Stimulated activated CD4-positive, alpha-beta T cell treated with anti-CD3 and anti-CD28 coated beads, TNF-alpha, amount 100 ng/mL, for 1 hour (primary cell): ENCODE data around the gene OR5J2.
"Not testable (repeated sequence)": the region's sequence is repeated elsewhere in the genome, so short reads cannot be mapped to it uniquely, and the experiment has no call there.

Experiments used
- DNase-seq, 3 donors: peaks; one replicate each; pipeline ENCODE4 v3.0.0-alpha.2; 2020; ENCODE audit warnings: low read depth in 3 of 3, low spot score in 1 of 3

Gene OR5J2

DNA sequence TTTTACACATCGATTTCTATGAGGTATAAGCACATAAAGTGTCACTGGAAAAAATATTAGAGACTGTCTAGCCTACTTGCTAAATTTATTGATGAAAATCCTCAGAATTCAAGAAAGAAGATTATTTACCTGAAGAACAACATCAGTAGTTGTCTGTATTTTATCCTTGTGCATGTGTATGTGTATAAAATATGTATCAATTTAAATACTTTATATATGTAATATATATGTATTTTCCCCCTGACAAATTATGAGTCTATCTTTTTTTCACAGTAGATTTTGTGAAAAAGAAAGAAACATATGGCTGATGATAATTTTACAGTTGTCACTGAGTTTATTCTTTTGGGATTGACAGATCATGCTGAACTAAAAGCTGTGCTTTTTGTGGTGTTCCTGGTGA, at the start of gene OR5J2:
TSS of gene OR5J2 (plus strand) at position 301 of the 400 bp plus-strand sequence. CDS start at position 301, 0 bp downstream.
- no peak for DNase-seq

- DNase-seq: no peak
Measured at GRCh38 chr11:56140151-56140661, 36.2 kb upstream of the OR5J2 start, which contains the start of gene OR8J3. OR8J3 (minus strand) TSS chr11:56140201; CDS start chr11:56137718, 2,483 bp downstream.

GRCh38 chr11:56143681-56144080, 32.7 kb upstream of the OR5J2 start:
- DNase-seq: not testable (repeated sequence)

DNA sequence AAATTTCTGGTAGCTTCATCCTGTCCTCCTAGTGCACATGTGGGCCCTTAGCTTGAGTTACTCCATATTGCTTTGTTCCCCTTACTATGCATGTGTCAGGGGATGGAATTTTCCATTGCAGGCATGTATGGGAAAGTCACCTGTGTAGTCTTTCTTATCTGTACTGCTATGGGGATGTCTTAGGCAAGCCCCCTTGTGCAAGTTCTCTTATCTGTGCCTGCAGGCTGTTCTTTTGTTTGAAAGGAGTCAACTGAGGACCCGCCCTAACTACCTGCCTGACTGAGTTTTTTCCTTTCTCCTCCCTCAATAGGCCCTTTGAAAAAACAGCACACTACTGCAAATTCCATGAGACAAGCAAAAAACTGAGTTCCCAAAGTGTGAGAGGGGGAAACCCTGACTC, 25.0 kb upstream of the OR5J2 start:
- DNase-seq: no peak

GRCh38 chr11:56152333-56152732, 24.1 kb upstream of the OR5J2 start:
- DNase-seq: no peak

- no peak for DNase-seq
Measured at GRCh38 chr11:56160217-56160616, 16.2 kb upstream of the OR5J2 start, which contains the start of gene OR8K5. OR8K5 (minus strand) TSS chr11:56160317; CDS start chr11:56160317, 0 bp downstream.

- no peak for DNase-seq
Measured at GRCh38 chr11:56163804-56164203, 12.6 kb upstream of the OR5J2 start.

DNA sequence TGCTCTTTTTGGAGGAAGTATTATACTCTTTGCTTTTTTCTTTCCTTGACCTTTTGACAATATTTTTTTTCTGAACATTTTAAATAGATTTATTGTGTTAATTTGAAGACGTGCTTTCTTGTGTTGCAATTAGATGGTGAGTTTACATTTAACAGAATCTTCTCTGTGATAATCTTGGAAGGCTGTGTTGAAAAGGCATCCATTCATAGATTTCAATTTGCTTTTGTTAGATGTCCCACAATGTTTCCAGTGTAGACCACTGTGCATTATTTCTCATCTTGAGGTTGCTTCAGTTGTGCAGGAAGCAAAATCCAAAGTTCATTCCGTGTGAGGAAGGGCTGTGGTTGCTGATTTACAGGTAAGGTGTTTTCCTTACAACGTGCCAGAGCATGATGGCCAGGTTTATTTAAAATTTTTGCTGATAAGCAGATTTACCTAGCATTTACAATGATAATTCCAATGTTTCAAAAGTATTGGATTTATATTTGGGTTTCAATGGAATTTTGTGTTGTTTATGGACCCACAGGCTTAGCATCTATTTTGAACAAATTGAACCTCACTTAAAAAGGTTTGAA, 4.1 kb upstream of the OR5J2 start:
- no peak for DNase-seq

DNA sequence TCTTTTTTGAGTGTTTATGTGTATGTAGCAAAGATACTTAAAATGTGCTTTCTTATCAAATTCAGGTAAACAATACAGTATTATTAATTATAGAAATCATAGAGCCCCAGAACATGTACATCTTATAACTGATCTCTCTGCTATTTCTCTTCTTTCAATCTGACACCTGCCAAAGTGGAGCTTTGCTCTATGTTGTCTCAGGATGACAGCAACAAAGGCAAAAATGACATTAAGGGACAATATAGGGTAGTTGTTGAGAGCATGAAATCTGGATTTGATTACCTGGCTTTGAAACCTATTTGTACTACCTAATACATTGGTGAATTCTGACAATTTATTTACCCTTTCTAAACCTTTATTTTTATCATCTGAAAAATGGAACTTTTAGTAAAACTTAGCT, 7.0 kb downstream of the OR5J2 start:
- no peak for DNase-seq

DNA sequence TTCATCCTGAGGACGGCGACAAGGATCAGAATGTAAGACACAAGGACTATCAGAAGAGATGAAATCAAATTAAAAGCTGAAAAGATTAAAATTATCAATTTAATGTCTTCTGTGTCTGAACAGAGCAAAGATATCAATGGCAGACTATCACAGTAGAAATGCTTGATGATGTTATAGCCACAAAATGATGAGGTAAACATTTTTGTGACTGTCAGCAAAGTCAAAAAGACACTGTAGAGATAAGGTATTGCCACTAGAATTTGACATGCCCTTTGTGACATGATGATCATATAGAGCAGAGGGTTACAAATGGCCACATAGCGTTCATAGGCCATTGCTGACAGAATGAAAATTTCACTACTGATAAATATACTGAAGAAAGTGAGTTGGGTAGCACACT, 12.2 kb downstream of the OR5J2 start:
- DNase-seq: no peak

- no peak for DNase-seq
Measured at GRCh38 chr11:56196705-56197104, 20.3 kb downstream of the OR5J2 start.

DNA sequence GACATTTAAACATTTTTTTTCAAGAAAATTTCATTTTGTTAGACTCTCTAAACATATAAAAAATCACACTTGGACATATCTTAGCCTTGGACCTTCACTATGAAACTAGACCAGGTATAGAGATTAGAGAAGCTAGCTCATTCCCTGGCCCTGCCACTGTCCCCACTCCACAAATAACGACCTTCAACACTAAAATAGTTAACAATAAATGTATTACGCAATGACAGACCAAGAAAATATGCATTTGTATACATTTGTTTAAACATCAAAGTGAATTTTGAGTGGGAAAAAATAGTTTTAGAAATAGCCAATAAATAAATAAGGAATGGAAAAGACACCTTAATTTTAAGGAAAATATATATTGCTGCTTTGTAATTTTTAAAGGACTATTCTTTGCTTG, 20.9 kb downstream of the OR5J2 start:
- no peak for DNase-seq

GRCh38 chr11:56207790-56208189, 31.4 kb downstream of the OR5J2 start:
- no peak for DNase-seq

- no peak for DNase-seq
Measured at GRCh38 chr11:56214537-56214936, 38.1 kb downstream of the OR5J2 start.

- DNase-seq: not testable (repeated sequence)
Measured at GRCh38 chr11:56219735-56220134, 43.3 kb downstream of the OR5J2 start.
